AG09319 (cell line): ENCODE data around the gene RELL1.

Experiments
- DNase-seq: peaks from one replicate; pipeline ENCODE4 v3.0.0-alpha.2; 2010; ENCODE audit warnings: low read depth; ENCODE audit errors: extremely low read depth
- CTCF ChIP-seq: IDR thresholded peaks from 2 replicates; pipeline ENCODE4 v1.5.1; 2011; ENCODE audit warnings: low read depth, mild to moderate bottlenecking, inconsistent platforms, low read length, moderate library complexity

RELL1 gene

GRCh38 chr4:37693030-37693429 lies 6.9 kb upstream of the RELL1 start:
- TF ChIP-seq CTCF: no peak
- DNase-seq: no peak

DNA sequence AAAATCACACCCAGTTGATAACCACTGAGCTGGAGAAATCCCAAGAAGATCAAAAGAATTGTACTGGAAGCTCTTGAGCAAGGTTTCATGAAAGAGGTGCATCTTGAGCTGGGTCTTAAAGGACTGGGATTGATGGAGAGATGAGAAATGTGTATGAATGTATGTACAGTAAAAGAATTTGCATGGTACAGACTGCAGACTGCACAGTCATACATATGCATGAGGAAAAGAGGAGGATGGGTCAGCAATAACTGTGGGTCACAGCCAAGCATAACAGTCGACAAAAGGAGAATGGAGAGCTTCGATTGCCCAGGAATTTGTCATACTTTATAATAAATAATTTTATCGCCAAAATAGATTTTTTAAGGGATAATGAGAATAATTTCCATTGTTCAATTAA lies 4.8 kb upstream of the RELL1 start:
- TF ChIP-seq CTCF: no peak
- no peak for DNase-seq

DNA sequence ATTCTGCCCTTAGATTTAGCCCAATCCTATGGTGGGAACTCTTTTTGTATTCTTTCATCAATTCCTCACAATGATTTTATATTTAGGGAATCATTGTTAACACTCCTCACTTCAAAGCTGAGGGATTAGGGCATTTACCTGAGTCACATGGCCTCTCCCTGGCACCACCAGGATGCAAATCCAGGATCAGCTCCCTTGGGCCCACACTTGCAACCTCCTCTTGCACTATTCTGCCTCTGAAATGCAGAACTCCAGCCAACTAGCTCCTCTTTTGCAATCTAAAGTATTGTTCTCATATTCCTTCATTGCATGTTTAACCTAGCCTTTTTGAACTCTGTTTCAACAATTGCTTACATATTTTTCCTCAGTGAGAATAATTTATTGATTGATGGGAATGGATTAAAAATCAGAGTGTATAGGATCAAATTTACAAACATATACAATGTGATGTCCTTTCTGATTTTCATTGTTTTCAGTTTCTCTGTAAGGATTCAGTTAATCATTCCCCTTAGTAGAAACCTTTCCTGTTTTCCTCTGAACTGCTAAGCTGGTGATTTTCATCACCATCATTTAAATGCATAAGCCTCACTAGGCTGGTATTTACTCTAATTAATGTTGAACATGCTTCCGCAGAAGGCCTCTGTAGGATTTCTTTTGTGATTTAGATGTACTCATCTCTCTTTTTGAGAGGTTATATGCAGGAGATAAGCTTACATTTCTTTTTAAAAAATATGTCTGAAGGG lies 3.3 kb upstream of the RELL1 start:
- TF ChIP-seq CTCF: no peak
- DNase-seq: no peak

DNA sequence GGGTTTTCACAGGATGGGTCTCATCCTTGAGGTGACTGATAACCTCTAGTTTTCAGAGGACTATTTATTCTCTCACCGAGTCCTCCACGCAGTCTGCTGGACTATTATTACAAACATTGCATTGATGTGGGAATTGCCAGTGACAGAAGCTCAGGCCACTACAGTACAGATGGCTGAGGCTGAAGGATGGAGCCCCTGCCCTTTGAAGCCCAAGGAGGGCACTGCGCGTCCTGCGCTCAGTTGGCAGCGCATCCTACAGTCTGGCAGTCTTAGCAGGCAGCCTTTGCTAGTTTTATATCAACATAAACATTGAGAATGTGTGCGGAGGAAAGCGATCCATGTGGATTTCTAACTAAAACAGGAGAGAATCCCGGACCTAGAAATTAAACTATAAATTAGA lies 1.5 kb upstream of the RELL1 start:
- DNase-seq: no peak
- TF ChIP-seq CTCF: no peak

- no peak for TF ChIP-seq CTCF
- DNase-seq: no peak
These were observed 1.0 kb upstream of the RELL1 start for GRCh38 chr4:37687194-37687562.

DNA sequence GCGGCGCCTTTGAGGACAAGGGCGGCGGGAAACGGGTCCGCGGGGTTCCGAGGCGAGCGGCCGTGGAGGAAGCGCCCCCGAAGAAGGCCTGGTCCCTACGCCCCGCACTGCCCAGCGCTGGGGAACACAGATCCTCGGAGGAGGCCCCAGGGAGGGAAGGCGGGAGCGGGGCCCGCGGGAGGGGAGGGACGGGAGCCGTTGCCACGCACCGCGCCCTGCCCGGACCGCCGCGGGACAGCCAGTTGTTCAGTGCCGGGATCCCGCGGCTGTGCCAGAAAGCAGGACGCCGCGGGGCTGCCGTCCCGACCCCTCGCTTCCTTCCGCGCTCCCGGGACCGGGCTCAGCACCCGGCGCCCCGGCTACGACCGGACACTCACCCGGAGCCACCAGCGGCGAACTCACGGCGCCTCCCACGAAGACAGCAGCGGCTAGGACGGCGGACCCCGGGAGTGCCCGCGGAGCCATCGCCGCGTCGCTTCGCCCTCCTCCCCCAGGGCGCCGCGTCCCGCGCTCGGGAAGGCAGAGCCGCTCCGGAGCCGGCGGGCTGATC lies 278 bp downstream of the RELL1 start:
- no peak for TF ChIP-seq CTCF
- DNase-seq: no peak

DNA sequence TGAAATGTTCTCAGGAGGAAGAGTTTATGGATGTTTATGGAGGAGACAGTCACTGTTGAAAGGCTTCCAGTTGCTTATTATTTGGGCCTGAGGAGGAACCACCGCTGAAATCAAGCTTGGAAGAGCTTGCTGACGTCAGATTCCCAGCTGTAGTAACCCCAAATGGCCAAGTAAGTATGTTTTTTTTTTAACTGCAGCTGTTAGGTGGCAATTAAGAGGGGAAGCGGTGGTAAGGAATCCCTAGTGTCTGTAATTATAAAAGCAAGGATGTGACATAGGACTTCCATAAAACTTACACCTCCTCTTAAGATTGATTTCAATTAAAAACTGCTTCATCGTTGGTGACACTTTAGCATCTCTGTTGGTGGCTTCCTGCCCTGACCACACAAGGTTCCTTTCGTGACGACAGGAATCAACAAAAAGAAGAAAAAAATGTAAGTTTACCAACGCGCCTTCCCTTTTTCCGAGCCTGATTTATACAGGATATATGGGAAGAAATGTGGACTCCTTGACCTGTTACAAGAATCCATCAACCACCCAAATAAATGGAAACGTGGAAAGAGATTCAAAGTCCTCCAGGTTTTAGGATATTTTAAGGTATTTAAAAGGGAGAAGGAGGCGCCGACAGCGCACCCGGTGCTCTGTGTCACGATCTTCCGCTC lies 884 bp downstream of the RELL1 start:
- peak; percentile 53 for DNase-seq
- TF ChIP-seq CTCF: no peak
